ENCODE results near the gene OVAAL. TPM values are rescaled to one million over a fixed set of nuclear protein-coding genes. Genes with fewer than 3 reads are reported as not detected.

The OVAAL gene
- total RNA-seq, 1 donor from 2014 or later: not detected

DNA sequence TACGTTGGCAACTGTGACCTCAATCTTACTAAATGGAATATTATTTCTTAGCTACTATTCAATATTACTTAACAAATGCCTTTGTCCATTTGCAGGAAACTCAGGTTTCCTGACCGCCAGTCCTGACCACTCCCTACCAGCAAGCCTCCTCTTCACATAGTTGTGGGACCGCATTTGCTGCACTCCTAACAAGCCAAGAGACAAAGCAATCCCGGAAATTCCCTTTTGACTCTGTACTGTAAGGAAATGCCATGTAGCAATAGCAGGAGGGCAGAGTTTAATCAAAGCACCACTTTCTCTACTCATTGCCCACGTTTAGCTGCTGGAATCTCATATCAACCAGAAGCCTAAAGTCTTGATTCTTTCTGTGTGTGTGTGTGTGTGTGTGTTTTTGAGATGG, 28.3 kb upstream of the OVAAL start:
- TF ChIP-seq, protein P1, sequence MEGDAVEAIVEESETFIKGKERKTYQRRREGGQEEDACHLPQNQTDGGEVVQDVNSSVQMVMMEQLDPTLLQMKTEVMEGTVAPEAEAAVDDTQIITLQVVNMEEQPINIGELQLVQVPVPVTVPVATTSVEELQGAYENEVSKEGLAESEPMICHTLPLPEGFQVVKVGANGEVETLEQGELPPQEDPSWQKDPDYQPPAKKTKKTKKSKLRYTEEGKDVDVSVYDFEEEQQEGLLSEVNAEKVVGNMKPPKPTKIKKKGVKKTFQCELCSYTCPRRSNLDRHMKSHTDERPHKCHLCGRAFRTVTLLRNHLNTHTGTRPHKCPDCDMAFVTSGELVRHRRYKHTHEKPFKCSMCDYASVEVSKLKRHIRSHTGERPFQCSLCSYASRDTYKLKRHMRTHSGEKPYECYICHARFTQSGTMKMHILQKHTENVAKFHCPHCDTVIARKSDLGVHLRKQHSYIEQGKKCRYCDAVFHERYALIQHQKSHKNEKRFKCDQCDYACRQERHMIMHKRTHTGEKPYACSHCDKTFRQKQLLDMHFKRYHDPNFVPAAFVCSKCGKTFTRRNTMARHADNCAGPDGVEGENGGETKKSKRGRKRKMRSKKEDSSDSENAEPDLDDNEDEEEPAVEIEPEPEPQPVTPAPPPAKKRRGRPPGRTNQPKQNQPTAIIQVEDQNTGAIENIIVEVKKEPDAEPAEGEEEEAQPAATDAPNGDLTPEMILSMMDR (conservative IDR thresholded peaks at IDR 0.05; ENCODE audit: low read depth, low read length): no peak
- peak; percentile 95 for DNase-seq (ENCODE audit: low read depth)
- no peak overlapping the region for H3K4me3 ChIP-seq (ENCODE audit: low read depth, low read length)

GRCh38 chr1:180532854-180533253, 25.9 kb upstream of the OVAAL start:
- TF ChIP-seq, protein P1 (conservative IDR thresholded peaks at IDR 0.05; ENCODE audit: low read depth, low read length): no peak
- DNase-seq (ENCODE audit: low read depth): no peak
- no peak overlapping the region for H3K4me3 ChIP-seq (ENCODE audit: low read depth, low read length)

DNA sequence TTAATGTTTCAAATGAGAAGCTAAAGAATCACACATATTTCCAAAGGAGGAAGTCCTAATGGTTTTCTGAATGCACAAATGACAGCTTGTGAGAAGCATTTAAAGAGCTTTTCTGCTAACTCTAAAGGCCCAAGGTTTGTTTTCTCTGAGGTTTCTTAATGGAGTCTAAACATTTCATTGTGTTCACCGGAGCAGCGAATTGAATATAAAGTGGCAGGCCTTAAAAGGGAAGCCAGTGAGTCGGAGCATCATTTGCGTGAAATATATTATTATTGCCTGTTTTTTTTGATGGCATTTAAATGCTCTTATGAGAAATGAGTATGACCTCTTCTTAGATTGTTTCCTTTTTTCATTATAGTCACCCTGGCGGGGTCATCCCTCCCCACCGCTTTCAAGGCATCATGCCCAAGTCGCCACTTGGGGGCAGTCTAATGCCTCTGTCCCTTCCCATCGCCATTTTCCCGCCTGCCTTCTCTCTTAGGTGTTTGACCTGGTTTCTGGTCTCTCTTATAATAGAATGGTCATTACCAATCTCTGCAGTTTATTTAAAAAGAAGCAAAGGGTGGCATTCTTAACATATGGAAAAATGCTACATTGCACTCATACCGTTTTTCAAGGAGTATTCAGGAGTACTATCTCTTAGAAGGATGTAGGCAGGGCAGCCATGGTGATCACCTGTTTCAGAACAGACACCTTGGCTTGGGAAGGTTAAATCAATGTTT, 25.3 kb upstream of the OVAAL start:
- DNase-seq (ENCODE audit: low read depth): no peak
- no peak overlapping the region for H3K4me3 ChIP-seq (ENCODE audit: low read depth, low read length)
- TF ChIP-seq, protein P1 (conservative IDR thresholded peaks at IDR 0.05; ENCODE audit: low read depth, low read length): peak; percentile 97

DNA sequence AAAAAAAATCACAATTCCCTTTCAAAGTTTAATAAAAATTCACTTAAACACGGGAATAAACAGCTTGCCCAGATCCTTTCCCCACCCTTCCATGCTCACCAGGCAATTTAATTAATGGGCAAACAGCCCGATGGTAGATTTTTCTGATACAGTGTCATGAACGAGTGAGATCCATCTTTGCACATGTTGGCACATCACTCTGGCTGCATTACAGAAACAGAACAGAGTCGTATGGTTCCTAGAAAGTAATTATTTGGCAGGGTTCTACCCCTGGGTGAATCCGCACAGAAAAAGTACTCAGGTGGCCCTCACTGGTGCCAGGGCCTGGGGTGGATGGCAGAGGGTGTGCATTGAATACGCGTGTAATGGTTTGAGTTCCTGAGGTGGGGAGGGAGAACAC, 24.6 kb upstream of the OVAAL start:
- TF ChIP-seq, protein P1 (conservative IDR thresholded peaks at IDR 0.05; ENCODE audit: low read depth, low read length): no peak
- no peak overlapping the region for H3K4me3 ChIP-seq (ENCODE audit: low read depth, low read length)
- DNase-seq (ENCODE audit: low read depth): no peak

DNA sequence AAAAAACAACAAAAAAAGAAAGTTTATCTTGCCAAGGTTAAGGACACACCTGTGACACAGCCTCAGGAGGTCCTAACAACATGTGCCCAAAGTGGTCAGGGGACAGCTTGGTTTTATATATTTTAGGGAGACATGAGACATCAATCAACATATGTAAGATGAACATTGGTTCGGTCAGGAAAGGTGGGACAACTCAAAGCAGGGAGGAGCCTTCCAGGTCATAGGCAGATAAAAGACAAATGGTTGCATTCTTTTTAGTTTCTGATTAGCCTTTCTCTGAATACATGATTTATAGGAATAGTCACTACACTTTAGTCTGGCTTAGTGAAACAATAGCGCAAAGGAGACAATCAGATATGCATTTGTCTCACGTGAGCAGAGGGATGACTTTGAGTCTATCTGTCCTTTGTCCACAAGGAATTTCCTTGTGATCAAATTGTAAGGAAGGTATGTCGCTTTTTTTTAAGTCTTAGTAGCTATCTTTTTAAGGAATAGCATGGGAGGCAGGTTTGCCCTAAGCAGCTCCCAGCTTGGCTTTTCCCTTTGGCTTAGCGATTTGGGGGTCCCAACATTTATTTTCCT, 23.3 kb upstream of the OVAAL start:
- DNase-seq (ENCODE audit: low read depth): no peak
- TF ChIP-seq, protein P1 (conservative IDR thresholded peaks at IDR 0.05; ENCODE audit: low read depth, low read length): no peak
- no peak overlapping the region for H3K4me3 ChIP-seq (ENCODE audit: low read depth, low read length)

DNA sequence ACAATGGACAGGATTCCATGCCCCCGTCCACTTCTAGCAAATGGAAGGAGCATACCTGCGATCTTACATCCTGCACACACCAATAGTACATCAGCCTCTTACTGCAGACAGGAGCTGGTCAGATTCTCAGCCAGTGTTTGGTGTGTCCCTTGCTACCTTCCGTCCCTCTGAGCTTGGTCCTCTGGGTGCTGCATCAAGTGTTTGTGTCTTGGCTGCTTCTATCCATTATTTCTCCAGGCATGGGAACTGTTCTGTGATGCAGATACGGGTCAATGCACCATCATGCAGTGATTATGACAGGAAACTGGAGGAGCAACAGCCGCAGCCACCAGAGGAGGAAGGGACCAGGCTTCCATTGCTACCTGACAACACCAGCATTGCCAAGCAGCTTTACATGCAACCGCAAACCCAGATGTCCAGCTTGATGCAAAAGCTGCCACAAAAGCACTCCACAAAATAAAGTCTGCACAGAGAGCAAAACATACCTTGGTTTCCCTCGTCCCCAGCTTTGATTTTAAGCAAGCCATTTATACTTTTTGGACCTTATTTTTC, 21.9 kb upstream of the OVAAL start:
- DNase-seq (ENCODE audit: low read depth): no peak
- no peak overlapping the region for H3K4me3 ChIP-seq (ENCODE audit: low read depth, low read length)
- TF ChIP-seq, protein P1 (conservative IDR thresholded peaks at IDR 0.05; ENCODE audit: low read depth, low read length): no peak
